SU-DHL-6 (cell line): ENCODE data around the gene WT1.

ENCODE experiments used
- H2AFZ ChIP-seq: fragments of 200-600 bp; sonication (generic); 2 replicates; pipeline ENCODE4 v1.6.1; 2014; ENCODE audit warnings: low read depth, mild to moderate bottlenecking, moderate library complexity, mixed read lengths, antibody characterized with exemption, low read length; ENCODE audit not compliant: severe bottlenecking
- H3F3A ChIP-seq: fragments of 200-600 bp; shearing (Covaris generic); 2 replicates; pipeline ENCODE4 v1.6.0; 2016; ENCODE audit warnings: antibody characterized with exemption, mild to moderate bottlenecking; ENCODE audit not compliant: insufficient read depth
- H3K27ac ChIP-seq: fragments of 200-600 bp; sonication (generic); 2 replicates; pipeline ENCODE4 v1.5.1; 2016; ENCODE audit warnings: low read depth, mild to moderate bottlenecking, low read length, moderate library complexity, mixed read lengths
- H3K27me3 ChIP-seq: fragments of 200-600 bp; sonication (generic), shearing (Covaris generic); 2 replicates; pipeline ENCODE4 v1.6.0; 2014; ENCODE audit warnings: mild to moderate bottlenecking, low read length
- H3K36me3 ChIP-seq: fragments of 200-600 bp; sonication (generic); 2 replicates; pipeline ENCODE4 v1.6.1; 2014; ENCODE audit warnings: mild to moderate bottlenecking, low read length, mixed read lengths
- H3K4me2 ChIP-seq: fragments of 300-600, 200-600 bp; shearing (Covaris generic), sonication (generic); 2 replicates; pipeline ENCODE4 v1.6.0; 2014; ENCODE audit warnings: low read length, low read depth, mild to moderate bottlenecking; ENCODE audit not compliant: poor library complexity, severe bottlenecking
- H3K4me3 ChIP-seq: fragments of 200-600 bp; sonication (generic); 2 replicates; pipeline ENCODE4 v1.5.1; 2014; ENCODE audit warnings: antibody characterized with exemption, low read length, mild to moderate bottlenecking, mixed read lengths; ENCODE audit not compliant: insufficient read depth, poor library complexity, severe bottlenecking
- H3K79me2 ChIP-seq: fragments of 200-600 bp; sonication (generic); 2 replicates; pipeline ENCODE4 v1.6.1; 2014; ENCODE audit warnings: mild to moderate bottlenecking, low read length, moderate library complexity; ENCODE audit not compliant: insufficient read depth
- H3K9ac ChIP-seq: fragments of 200-600 bp; sonication (generic); 2 replicates; pipeline ENCODE4 v1.7.0; 2014; ENCODE audit warnings: mild to moderate bottlenecking, low read length
- H3K9me2 ChIP-seq: fragments of 200-600 bp; sonication (generic); replicated peaks from 2 replicates; pipeline ENCODE4 v1.6.1; 2014; ENCODE audit warnings: low read length; ENCODE audit not compliant: insufficient read depth
- H3K9me3 ChIP-seq: fragments of 200-600 bp; sonication (generic); 2 replicates; pipeline ENCODE4 v1.6.1; 2014; ENCODE audit warnings: low read length, mixed read lengths; ENCODE audit not compliant: insufficient read depth
- H4K20me1 ChIP-seq: fragments of 200-600 bp; sonication (generic); 2 replicates; pipeline ENCODE4 v1.6.1; 2014; ENCODE audit warnings: low read depth, mild to moderate bottlenecking, antibody characterized with exemption, low read length, moderate library complexity, mixed read lengths
- CTCF ChIP-seq: fragments of 200-600 bp; sonication (generic); IDR thresholded peaks from one replicate; pipeline ENCODE4 v1.5.1; 2017; ENCODE audit warnings: antibody characterized with exemption, mild to moderate bottlenecking, low read length, moderate library complexity; ENCODE audit not compliant: insufficient read depth, poor library complexity, severe bottlenecking
- EZH2phosphoT487 ChIP-seq: fragments of 200-600 bp; sonication (generic), shearing (Covaris generic); conservative IDR thresholded peaks from 2 replicates; pipeline ENCODE4 v1.6.1; 2018; ENCODE audit warnings: mild to moderate bottlenecking, antibody characterized with exemption, low read length, moderate library complexity, mixed read lengths

WT1 gene

GRCh38 chr11:32436751-32437494 lies 1.6 kb upstream of the WT1 start:
- Histone ChIP-seq H3K36me3 (no peaks in the 10 kb centered on the region), H3K4me3 (no peak overlapping the region), H3K4me2 (no peak overlapping the region), H3K79me2 (no peaks in the 10 kb centered on the region), H3K9me2 (no peaks in the 10 kb centered on the region), H3K27ac (no peak overlapping the region), H3K9ac (no peak overlapping the region), H3F3A (no peaks in the 10 kb centered on the region), H3K27me3 (no peaks in the 10 kb centered on the region), H2AFZ (no peak overlapping the region), H4K20me1 (no peaks in the 10 kb centered on the region), H3K9me3 (no peaks in the 10 kb centered on the region)
- TF ChIP-seq CTCF, result no peak
- TF ChIP-seq EZH2phosphoT487, result no peak

- Histone ChIP-seq H3K4me2 (no peak overlapping the region), H3K79me2 (no peaks in the 10 kb centered on the region), H3K27ac (no peak overlapping the region), H3K9me3 (no peaks in the 10 kb centered on the region), H3K9me2 (no peaks in the 10 kb centered on the region), H4K20me1 (no peaks in the 10 kb centered on the region), H3K36me3 (no peaks in the 10 kb centered on the region), H3K4me3 (no peak overlapping the region), H3K9ac (no peak overlapping the region), H3F3A (no peaks in the 10 kb centered on the region), H3K27me3 (no peaks in the 10 kb centered on the region), H2AFZ (no peak overlapping the region)
- TF ChIP-seq EZH2phosphoT487 (no peak), CTCF (no peak)
Measured at GRCh38 chr11:32435942-32436750, 807 bp upstream of the WT1 start.

- Histone ChIP-seq H4K20me1 (no peaks in the 10 kb centered on the region), H3K9me3 (no peaks in the 10 kb centered on the region), H3K9ac (no peak overlapping the region), H2AFZ (no peak overlapping the region), H3K79me2 (no peaks in the 10 kb centered on the region), H3K36me3 (no peaks in the 10 kb centered on the region), H3K27ac (no peak overlapping the region), H3K27me3 (no peaks in the 10 kb centered on the region), H3K4me3 (no peak overlapping the region), H3K4me2 (no peak overlapping the region), H3K9me2 (no peaks in the 10 kb centered on the region), H3F3A (no peaks in the 10 kb centered on the region)
- TF ChIP-seq CTCF (no peak), EZH2phosphoT487 (no peak)
Measured at GRCh38 chr11:32435152-32435480, 223 bp downstream of the WT1 start.
